HG02970 (cell line): ENCODE results near the gene ASB13.

Experiments used
- ATAC-seq: cut with Tn5 transposase; IDR thresholded peaks from one replicate; pipeline ENCODE4 v1.9.1; 2021; ENCODE audit warnings: mild to moderate bottlenecking, moderate library complexity, moderate number of reproducible peaks; ENCODE audit not compliant: unreplicated experiment, low FRiP score

Gene ASB13

GRCh38 chr10:5670662-5671375, 4.4 kb upstream of the ASB13 start:
- ATAC-seq, result no peak

DNA sequence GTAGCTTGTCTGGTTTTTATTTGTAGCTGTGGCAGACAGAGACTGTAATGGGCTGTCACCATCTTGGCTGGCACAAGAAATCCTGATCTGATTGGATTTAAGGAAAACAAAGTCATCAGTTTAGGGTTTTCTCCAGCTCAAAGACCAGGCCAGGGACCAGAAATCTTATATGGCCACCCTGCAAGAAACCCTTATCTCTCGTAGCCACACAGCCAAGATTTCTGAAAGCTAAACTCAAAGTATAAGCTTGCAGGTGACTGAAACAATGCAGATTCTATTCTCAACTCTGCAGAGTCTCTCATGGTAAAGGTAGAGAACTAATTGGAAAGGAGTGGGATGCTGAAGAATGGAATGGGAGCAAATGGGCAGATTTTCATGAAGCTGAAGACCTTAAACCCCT, 3.2 kb upstream of the ASB13 start:
- ATAC-seq, result no peak

DNA sequence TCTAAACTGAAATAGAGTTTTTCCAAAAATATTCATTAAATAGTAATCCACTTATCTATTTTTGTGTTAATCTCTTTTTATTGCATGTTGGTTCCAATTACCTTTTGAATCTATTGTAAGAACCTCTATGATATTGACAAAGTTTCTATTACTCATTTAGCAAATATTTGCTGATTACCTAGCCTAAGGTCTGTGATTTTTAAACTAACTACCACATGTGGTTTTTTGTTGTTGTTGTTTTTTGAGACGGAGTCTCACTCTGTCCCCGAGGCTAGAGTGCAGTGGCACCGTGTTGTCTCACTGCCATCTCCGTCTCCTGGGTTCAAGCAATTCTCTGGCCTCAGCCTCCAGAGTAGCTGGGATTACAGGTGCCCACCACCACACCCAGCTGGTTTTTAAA, 2.0 kb upstream of the ASB13 start:
- no peak for ATAC-seq

DNA sequence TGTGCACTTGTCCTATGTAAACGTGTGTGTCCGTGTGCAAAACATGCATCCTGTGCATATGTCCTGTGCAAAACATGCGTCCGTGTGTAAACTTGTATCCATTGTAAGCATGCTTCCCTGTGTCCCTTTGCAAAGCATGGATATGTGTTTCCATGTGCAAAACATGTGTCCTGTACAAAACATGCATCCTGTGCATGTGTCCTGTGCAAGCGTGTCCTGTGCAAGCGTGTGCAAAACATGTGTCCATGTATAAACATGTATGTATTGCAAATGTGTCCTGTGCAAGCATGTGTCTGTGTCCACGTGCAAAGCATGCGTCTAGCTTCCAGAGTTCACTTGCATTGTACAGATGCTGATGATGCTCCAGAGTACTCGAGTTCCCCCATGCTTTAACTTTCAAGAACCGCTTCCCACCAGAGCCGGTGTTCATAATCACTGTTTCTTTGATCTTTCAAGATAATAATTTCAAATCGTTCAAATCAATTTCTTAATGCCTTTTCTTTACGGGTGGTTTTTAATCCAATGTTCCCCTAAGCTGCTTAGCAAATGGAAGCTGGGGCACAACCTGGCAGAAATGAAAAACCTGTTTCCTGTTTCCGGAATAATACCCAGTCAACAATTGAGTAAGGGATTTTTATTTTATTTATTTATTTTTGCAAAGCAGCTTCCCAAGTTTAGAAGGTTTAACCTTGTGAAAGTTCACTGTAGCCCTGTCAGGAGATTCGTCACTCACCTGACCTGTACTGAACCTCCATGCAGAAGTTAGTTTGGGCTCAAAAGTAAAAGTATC, 641 bp upstream of the ASB13 start:
- ATAC-seq, result no peak

DNA sequence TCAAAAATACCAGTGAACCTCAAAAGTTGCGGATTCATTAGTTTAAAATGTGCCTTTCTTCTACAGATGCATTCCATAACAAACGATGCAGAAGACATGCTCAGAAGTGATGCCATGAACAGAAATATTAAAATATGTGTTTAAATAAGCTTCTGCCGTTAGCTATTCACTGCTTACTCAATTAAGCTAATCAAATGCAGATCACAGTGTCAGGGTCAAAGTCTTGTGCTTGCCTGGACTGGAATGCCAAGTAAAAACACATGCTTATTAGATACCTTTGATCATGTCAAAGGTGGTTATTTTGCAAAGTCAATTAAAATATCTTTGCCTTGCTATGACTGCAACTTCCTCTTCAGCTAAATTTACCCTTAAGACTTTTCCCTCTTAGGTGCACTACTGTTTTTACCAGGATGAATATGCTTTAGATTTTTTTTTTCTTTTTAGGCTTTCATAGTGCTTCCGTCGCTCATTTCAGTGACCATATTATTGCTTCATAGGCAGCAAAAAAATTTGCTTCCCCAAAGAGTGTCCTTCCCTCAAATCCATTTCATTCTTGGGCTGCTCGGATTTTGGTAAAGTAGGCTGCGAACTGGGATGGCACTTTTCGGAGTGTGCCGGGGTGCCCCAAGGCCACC, 905 bp downstream of the ASB13 start:
- ATAC-seq, result no peak

- ATAC-seq, result no peak
These were observed 2.5 kb downstream of the ASB13 start for GRCh38 chr10:5663692-5664427.

GRCh38 chr10:5662708-5663579, 3.5 kb downstream of the ASB13 start:
- ATAC-seq, result no peak

GRCh38 chr10:5661043-5661442, 5.4 kb downstream of the ASB13 start:
- ATAC-seq, result no peak

GRCh38 chr10:5659702-5660528, 6.5 kb downstream of the ASB13 start:
- no peak for ATAC-seq

- ATAC-seq, result no peak
These were observed 7.3 kb downstream of the ASB13 start for GRCh38 chr10:5658871-5659618.

DNA sequence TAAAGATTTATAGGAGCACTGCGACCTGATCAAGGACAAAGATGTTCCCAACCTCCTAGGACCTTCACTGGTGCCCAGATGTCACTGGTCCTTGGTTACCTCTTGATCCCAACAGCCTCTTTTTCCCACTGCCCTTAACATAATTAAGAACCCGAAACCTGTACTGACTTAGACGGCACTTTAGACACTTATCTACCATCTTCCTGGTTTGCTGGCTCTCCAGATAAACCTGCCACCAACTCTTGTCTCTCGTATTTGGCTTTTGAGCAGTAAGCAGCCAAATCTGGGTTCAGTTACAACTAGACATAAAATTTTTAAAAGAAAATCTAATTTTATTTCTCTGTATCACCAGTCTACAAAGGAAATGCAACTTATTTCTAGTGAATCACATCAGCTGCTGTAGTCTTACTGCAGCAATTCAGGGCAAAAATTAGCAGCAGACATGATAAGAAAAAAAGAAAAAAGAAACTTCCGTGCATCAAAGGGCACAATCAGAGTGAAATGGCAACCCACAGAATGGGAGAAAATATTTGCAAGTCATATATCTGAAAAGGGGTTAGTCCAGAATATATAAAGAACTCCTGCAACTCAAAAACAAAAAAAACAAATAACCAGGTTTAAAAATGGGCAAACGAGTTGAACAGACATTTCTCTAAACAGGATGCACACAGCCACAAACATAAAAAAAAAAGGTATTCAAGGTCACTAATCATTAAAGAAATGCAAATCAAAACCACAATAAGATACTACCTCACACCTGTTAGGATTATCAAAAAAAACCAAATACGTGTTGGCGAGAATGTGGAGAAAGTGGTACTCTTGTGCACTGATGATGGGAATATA, 9.4 kb downstream of the ASB13 start:
- no peak for ATAC-seq

DNA sequence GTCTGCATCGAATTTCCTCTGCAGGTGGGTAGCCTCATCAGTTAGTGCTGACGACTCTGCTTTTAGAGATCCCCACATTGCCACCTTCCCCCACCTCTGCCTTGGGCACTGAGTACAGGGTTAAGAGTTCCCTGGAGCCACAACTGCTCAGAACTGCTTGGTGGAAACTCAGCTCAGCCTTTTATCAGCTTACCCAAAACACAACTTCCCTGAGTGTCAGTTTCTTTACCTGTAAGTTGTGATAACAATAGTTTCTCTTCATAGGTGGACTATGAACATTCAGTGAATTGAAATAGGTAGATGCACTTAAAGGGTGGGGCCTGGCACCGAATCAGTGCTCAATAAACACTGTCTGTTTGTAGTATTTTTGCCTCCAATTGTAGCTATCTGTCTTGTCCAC, 11.3 kb downstream of the ASB13 start:
- no peak for ATAC-seq

- no peak for ATAC-seq
These were observed 12.1 kb downstream of the ASB13 start for GRCh38 chr10:5654218-5654755.

DNA sequence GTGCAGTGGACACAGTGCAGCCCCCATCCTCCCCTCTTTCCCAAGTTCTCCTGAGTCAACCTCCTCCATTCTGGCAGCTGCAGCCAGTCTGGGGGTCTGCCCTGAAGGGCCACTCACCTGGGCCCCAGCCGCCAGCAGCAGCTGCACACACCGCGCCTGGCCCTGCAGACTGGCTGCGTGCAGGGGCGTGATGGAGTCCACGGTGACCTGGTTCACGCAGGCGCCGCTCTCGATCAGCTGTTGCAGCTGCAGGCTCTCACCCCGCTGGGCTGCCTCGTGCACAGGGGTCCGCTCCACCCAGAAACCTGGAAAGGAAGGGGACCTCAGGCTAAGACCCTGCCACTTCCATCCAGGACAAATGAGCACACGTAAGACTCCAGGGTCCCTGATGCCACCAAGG, 13.6 kb downstream of the ASB13 start:
- ATAC-seq, result no peak

DNA sequence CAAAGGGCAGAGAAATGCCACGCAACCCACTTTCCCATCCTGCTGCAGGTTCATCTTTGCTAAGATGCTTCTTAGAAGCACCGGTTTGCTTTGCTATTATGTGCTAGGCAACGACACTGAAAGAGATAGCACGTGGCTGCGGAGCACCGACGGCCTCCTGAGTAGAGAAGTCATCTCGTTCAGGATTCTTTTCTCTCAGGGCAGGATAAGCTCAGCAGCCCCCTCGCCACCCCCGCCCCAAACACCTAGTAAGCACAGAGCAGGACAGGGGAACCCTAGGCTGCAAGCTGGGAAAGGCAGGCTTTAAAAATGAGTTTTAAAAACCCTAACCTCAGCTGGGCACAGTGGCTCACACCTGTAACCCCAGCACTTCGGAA, 15.0 kb downstream of the ASB13 start:
- ATAC-seq, result no peak

DNA sequence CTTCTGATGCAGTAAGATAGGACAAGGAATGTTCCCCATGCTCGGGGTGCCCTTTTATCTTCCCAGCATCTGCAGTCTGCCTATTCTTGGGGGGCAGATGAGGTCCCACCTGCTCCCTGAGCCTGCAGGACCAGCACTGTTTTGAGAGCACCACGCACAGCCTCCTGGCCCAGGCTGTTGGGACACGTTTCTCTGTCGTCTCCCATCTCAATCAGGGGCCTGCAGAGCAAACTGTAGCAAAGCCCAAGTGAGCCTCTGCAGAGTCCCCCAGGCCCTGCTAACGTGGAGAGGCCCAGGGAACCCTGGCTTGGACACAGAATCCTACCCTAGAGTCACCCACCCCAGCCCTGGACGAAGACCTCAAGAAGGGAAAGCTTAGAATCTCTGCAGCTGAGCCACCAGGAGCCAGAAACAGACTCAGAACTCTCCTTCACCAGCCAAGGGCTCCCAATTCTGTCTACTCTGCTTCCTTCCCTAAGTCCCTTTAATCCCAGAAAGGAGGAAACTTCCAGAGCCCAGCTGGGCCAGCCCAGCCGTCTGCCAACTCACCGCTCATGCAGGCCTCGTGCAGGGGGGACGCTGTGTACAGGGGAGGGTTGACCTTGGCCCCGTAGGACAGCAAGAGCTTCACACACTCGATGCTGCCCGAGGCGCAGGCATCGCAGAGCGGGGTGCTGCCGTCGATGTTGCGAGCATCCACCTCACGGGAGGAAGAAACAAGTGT, 15.6 kb downstream of the ASB13 start:
- ATAC-seq, result no peak

DNA sequence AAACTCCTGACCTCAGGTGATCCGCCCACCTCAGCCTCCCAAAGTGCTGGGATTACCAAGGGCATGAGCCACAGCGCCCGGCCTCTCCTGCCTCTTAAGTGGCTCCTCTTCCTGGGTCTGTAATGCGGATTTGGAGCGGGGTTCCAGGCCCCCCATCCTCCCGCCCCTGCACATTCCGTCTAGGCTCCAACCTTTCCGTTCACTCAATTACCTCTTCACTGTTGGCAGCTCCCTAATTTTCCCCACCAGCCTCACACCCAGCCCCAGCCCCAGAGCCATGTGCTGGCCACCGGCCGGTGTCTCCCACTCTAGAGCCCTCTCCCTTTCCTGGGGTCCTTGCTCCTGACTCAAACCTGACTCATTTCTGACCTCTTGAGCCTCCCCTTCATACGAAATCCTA, 16.6 kb downstream of the ASB13 start:
- ATAC-seq, result no peak
